Right lobe of liver (tissue), 6 donors: Measurements from ENCODE around the gene GH2. TPM values are rescaled to one million over a fixed set of nuclear protein-coding genes. Genes with fewer than 3 reads are reported as not detected.
"Not testable (repeated sequence)": the region's sequence is repeated elsewhere in the genome, so short reads cannot be mapped to it uniquely, and the experiment has no call there.

Source experiments
- ATAC-seq, 4 donors: fragments of 200-7000 bp; cut with Tn5 transposase; one replicate each; pipeline ENCODE4 v1.9.1; 2020; ENCODE audit warnings: mild to moderate bottlenecking in 4 of 4, moderate library complexity in 4 of 4
- DNase-seq, 3 donors: peaks; one replicate each; pipeline ENCODE4 v3.0.0-alpha.2; 2020
- H3K27ac ChIP-seq, 3 donors: fragments of 200-600 bp; one replicate each; pipeline ENCODE4 v1.8.0; 2022
- H3K27me3 ChIP-seq, 2 donors: fragments of 200-600 bp; one replicate each; pipeline ENCODE4 v1.8.0; 2022
- H3K36me3 ChIP-seq, 4 donors: fragments of 200-600 bp; sonication (generic) in 1 of 4; one replicate each; pipeline versions ENCODE4 v1.5.1 to v1.8.0; 2017 to 2022; ENCODE audit warnings: control low read depth in 1 of 4
- H3K4me1 ChIP-seq, 4 donors: fragments of 200-600 bp; sonication (generic) in 1 of 4; one replicate each; pipeline versions ENCODE4 v1.5.1 to v1.8.0; 2017 to 2022; ENCODE audit warnings: control low read depth in 1 of 4
- H3K4me3 ChIP-seq, 3 donors: fragments of 200-600 bp; one replicate each; pipeline ENCODE4 v1.8.0; 2022
- H3K9me3 ChIP-seq, 4 donors: fragments of 200-600 bp; sonication (generic) in 1 of 4; one replicate each; pipeline versions ENCODE4 v1.5.1 to v1.8.0; 2017 to 2022; ENCODE audit warnings: control low read depth in 1 of 4
- CTCF ChIP-seq, 4 donors: fragments of 200-600 bp in 3 of 4; fragments of 450-650 bp in 1 of 4; IDR thresholded peaks; one replicate each; pipeline versions ENCODE4 v1.5.1 to v1.8.0; 2016 to 2022; ENCODE audit warnings: antibody characterized with exemption in 4 of 4, mild to moderate bottlenecking in 2 of 4
- WGBS: methylation state at CpG from one replicate; pipeline ENCODE4 v1.1.6; 2018; ENCODE audit warnings: low coverage, low lambda C conversion rate; ENCODE audit not compliant: insufficient coverage; ENCODE audit errors: missing lambda C conversion rate; 5-methylcytosine and 5-hydroxymethylcytosine counted together
- intact Hi-C, 2 donors: fragments of 100-400 bp; cut with DNase I; formaldehyde crosslinking; loops; one replicate each; pipeline versions ENCODE4 v1.11.2 to v1.14.1; 2022
- total RNA-seq, 6 experiments: library from RNA; depleted of rRNA in 2 of 6; stranded (reverse); fragments of >200 nt in 2 of 6; fragmentation: NEBNext Ultra II Directional in 3 of 6; extraction: Animal tissue kit (Norgen Biotek cat#: 25700) in 3 of 6; gene quantifications; one replicate each; pipeline versions ENCODE4 v1.1.0 to v1.2.4, GENCODE V29; 2016 to 2023
- donor health status: DM: no; HTN: yes; CAD: no.
- donor health status: DM: no; HTN: no; CAD: no.
- donor health status: DM: no; HTN: no; CAD: no.
- donor health status: DM: no; HTN: yes; CAD: no.
- donor health status: DM: no; HTN: yes; CAD: no.

The GH2 gene
- total RNA-seq, 6 experiments from 2014 or later = not detected

DNA sequence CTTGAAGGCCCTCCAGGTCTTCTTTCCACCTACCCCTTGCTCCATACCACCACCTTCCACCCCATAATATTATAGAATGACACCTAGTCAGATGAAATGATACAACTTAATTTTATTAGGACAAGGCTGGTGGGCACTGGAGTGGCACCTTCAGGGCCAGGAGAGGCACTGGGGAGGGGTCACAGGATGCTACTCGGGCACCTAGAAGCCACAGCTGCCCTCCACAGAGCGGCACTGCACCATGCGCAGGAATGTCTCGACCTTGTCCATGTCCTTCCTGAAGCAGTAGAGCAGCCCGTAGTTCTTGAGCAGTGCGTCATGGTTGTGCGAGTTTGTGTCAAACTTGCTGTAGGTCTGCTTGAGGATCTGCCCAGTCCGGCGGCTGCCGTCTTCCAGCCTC lies 13.1 kb upstream of the GH2 start:
- 50% methylated on average over 1 of the region's 10 CpGs for WGBS
- ATAC-seq, H3K27me3 ChIP-seq, H3K27ac ChIP-seq, intact Hi-C loops, H3K4me1 ChIP-seq, H3K4me3 ChIP-seq, H3K36me3 ChIP-seq, H3K9me3 ChIP-seq: not testable (repeated sequence)
- DNase-seq = peak in 1 of 3 donors; percentile 12

DNA sequence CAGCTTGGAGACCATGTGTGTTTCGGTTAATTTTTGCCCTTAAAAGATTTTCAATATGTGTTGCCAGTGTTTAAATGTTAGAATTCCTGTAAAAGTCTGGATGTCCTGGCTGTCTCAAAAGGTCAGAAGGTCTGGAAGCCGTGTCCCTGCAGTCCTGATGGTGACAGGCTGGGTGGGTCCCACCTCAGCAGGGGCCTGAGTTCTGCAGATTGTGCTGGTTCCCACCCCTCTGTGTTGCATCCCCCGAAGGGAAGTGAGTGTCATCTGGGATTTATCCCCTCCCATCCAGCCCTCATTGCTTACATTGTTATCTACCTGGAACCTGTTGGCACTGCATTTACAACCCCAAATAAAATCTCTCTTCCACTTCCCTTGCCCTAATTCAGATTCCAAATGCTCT lies 12.3 kb upstream of the GH2 start:
- H3K27ac ChIP-seq, H3K4me1 ChIP-seq, intact Hi-C loops, ATAC-seq, H3K27me3 ChIP-seq, H3K4me3 ChIP-seq, H3K9me3 ChIP-seq, H3K36me3 ChIP-seq: not testable (repeated sequence)
- 20% methylated on average over 1 of the region's 3 CpGs for WGBS
- peak in 1 of 3 donors; percentile 17 for DNase-seq

- H3K4me1 ChIP-seq, ATAC-seq, intact Hi-C loops, H3K36me3 ChIP-seq, H3K4me3 ChIP-seq, H3K9me3 ChIP-seq, H3K27ac ChIP-seq, H3K27me3 ChIP-seq: not testable (repeated sequence)
- peak in 1 of 3 donors; percentile 16 for DNase-seq
- WGBS = 71% methylated on average over 10 of the region's 11 CpGs
Observed at GRCh38 chr17:63892316-63893037, 10.7 kb upstream of the GH2 start.

- intact Hi-C loops, H3K27me3 ChIP-seq, H3K27ac ChIP-seq, H3K4me1 ChIP-seq, H3K9me3 ChIP-seq, H3K36me3 ChIP-seq, H3K4me3 ChIP-seq: not testable (repeated sequence)
- ATAC-seq (peak; percentile 68 to 81 (median 75)), DNase-seq (peak in 2 of 3 donors; percentile 23 to 30)
- TF ChIP-seq CTCF (IDR thresholded peaks at IDR 0.05) = peak; percentile 27 to 46 (median 34)
- WGBS = 16% methylated on average over 11 of the region's 13 CpGs
Observed at GRCh38 chr17:63889026-63889848, 7.5 kb upstream of the GH2 start.

GRCh38 chr17:63885119-63885518 lies 3.4 kb upstream of the GH2 start:
- H3K27ac ChIP-seq, ATAC-seq, intact Hi-C loops, H3K9me3 ChIP-seq, H3K27me3 ChIP-seq, H3K36me3 ChIP-seq, H3K4me1 ChIP-seq, H3K4me3 ChIP-seq: not testable (repeated sequence)
- peak in 1 of 3 donors; percentile 10 for DNase-seq
- WGBS = 81% methylated on average over 7 of the region's 11 CpGs

DNA sequence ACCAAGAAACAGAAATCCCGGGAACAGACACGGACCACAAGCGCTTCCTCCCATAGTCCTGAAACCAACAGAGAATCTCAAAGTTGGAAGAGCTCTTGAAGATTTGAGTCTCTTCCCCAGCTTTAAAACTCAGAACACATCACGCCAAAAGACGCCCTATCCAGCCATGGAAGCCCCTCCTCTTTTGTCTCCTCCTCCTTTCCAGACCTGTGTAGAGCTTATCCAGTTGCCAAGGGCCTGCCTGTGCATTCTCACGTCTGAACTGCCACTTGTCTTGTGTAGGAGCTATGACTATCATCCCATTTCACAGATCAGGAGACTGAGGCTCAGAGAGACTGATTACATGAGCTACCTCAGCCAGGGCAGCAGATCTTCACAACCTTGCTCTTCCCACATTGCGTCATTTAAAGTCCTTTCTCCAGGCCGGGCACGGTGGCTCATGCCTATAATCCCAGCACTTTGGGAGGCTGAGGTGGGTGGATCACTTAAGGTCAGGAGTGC lies 932 bp upstream of the GH2 start:
- intact Hi-C loops, H3K27ac ChIP-seq, H3K9me3 ChIP-seq, ATAC-seq, H3K36me3 ChIP-seq, H3K4me3 ChIP-seq, H3K27me3 ChIP-seq, H3K4me1 ChIP-seq: not testable (repeated sequence)
- WGBS = 69% methylated on average over 7 of the region's 9 CpGs
- peak in 1 of 3 donors; percentile 3 for DNase-seq

DNA sequence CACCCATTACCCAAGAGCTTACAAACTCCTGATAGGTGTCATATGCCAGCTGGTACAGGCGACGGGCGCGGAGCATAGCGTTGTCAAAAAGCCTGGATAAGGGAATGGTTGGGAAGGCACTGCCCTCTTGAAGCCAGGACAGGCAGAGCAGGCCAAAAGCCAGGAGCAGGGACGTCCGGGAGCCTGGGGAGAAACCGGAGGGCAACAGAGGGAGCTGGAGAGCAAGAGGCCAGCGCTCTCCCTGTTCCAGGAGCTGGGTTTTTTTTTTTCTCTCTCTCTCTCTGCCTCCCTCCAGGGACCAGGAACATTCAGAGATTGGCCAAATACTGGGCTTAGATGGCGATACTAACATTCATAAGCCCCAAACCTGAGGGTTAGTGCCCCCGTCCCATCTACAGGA lies 407 bp downstream of the GH2 start:
- 51% methylated on average over 9 of the region's 11 CpGs for WGBS
- not testable (repeated sequence) for H3K27me3 ChIP-seq

More for the DNA sequence above, 407 bp downstream of the GH2 start:
- TF ChIP-seq CTCF (IDR thresholded peaks at IDR 0.05) = peak in 2 of 4 donors; percentile 9 to 24
- H3K36me3 ChIP-seq, intact Hi-C loops, H3K4me3 ChIP-seq, H3K4me1 ChIP-seq, H3K27ac ChIP-seq, H3K9me3 ChIP-seq: not testable (repeated sequence)
- peak in 3 of 4 donors; percentile 48 to 68 (median 52) for ATAC-seq
- peak in 2 of 3 donors; percentile 43 to 48 for DNase-seq
